H1 (cell line): Measurements from ENCODE around the gene SIK3. TPM values are rescaled to one million over a fixed set of nuclear protein-coding genes. Genes with fewer than 3 reads are reported as not detected.

Experiments used
- CTCF ChIA-PET: fragments of 300-600 bp; sonication (Branson Sonifier 250); formaldehyde crosslinking; loops from one replicate; lab custom pipeline; 2021; ENCODE audit not compliant: partially characterized antibody; lab: Charles Lee
- POLR2A ChIA-PET: fragments of 300-600 bp; sonication (Branson Sonifier 250); formaldehyde crosslinking; loops from one replicate; lab custom pipeline; 2021; ENCODE audit warnings: inconsistent platforms; ENCODE audit not compliant: partially characterized antibody; lab: Charles Lee
- DNase-seq, 2 experiments: peaks; one replicate each; pipeline versions ENCODE4 v3.0.0 to v3.0.0-alpha.2; 2010 to 2022; ENCODE audit warnings: low spot score in 2 of 2, low read depth in 1 of 2, mixed read lengths in 1 of 2
- FAIRE-seq: peaks from 2 replicates; lab custom pipeline; 2011; peaks lifted over from hg19 to GRCh38; lab: Jason Lieb, UNC
- H2AFZ ChIP-seq: 2 replicates; pipeline ENCODE4 v1.8.1; 2012; ENCODE audit warnings: low read length, inconsistent platforms
- H2AK5ac ChIP-seq: 2 replicates; pipeline ENCODE4 v1.6.1; 2013; ENCODE audit warnings: low read depth, low read length
- H2BK120ac ChIP-seq: replicated peaks from 2 replicates; pipeline ENCODE3; 2013; ENCODE audit warnings: low read depth, low read length, inconsistent platforms
- H2BK12ac ChIP-seq: 2 replicates; pipeline ENCODE4 v1.6.1; 2013; ENCODE audit warnings: low read depth, low read length
- H2BK15ac ChIP-seq: 2 replicates; pipeline ENCODE4 v1.6.1; 2013; ENCODE audit warnings: low read length
- H2BK20ac ChIP-seq: 2 replicates; pipeline ENCODE4 v1.6.1; 2013; ENCODE audit warnings: low read length
- H2BK5ac ChIP-seq: 2 replicates; pipeline ENCODE4 v1.6.1; 2013; ENCODE audit warnings: low read depth, low read length
- H3K14ac ChIP-seq: 2 replicates; pipeline ENCODE4 v1.6.1; 2013; ENCODE audit warnings: inconsistent platforms; ENCODE audit not compliant: insufficient read length
- H3K18ac ChIP-seq: 2 replicates; pipeline ENCODE4 v1.6.1; 2013; ENCODE audit warnings: low read length; ENCODE audit errors: extremely low read depth
- H3K23ac ChIP-seq: 2 replicates; pipeline ENCODE4 v1.6.1; 2013; ENCODE audit warnings: inconsistent platforms; ENCODE audit not compliant: insufficient read length
- H3K23me2 ChIP-seq: 2 replicates; pipeline ENCODE4 v1.6.1; 2013; ENCODE audit warnings: low read depth, low read length
- H3K27ac ChIP-seq: 2 replicates; pipeline ENCODE4 v1.6.1; 2011; ENCODE audit warnings: low read depth, low read length, inconsistent platforms
- H3K27me3 ChIP-seq, 4 experiments: replicated peaks in 1 of 4; 1 replicate in 1 of 4; 2 replicates in 3 of 4; pipeline versions ENCODE4 v1.6.1 to v1.8.1; 2011 to 2013; ENCODE audit warnings: low read length in 3 of 4, mild to moderate bottlenecking in 3 of 4, inconsistent platforms in 2 of 4, mixed read lengths in 2 of 4, moderate library complexity in 1 of 4; ENCODE audit not compliant: control insufficient read depth in 3 of 4, insufficient read depth in 3 of 4; ENCODE audit errors: extremely low read depth in 1 of 4
- H3K36me3 ChIP-seq, 4 experiments: 2 replicates each; pipeline versions ENCODE4 v1.6.1 to v1.8.1; 2011 to 2013; ENCODE audit warnings: mild to moderate bottlenecking in 4 of 4, low read length in 3 of 4, moderate library complexity in 2 of 4, control low read depth in 1 of 4, inconsistent platforms in 1 of 4; ENCODE audit not compliant: insufficient read depth in 4 of 4, control insufficient read depth in 2 of 4
- H3K4ac ChIP-seq: replicated peaks from 2 replicates; pipeline ENCODE3; 2013; ENCODE audit warnings: low read length, low read depth, mixed read lengths, inconsistent platforms; ENCODE audit not compliant: insufficient read length
- H3K4me1 ChIP-seq, 4 experiments: replicated peaks in 1 of 4; 1 replicate in 1 of 4; 2 replicates in 3 of 4; pipeline versions ENCODE4 v1.6.1 to v1.8.1; 2011 to 2013; ENCODE audit warnings: low read length in 3 of 4, inconsistent platforms in 2 of 4, mixed read lengths in 1 of 4; ENCODE audit not compliant: insufficient read depth in 4 of 4, control insufficient read depth in 3 of 4
- H3K4me2 ChIP-seq, 2 experiments: 2 replicates each; pipeline versions ENCODE4 v1.6.1 to v1.8.1; 2011 to 2013; ENCODE audit warnings: low read depth in 2 of 2, low read length in 2 of 2, control low read depth in 1 of 2, inconsistent platforms in 1 of 2, mild to moderate bottlenecking in 1 of 2; ENCODE audit not compliant: insufficient read depth in 1 of 2
- H3K4me3 ChIP-seq, 4 experiments: fragments of 200-600, 300-600 bp in 1 of 4; sonication (generic), shearing (Covaris generic), sonication (Bioruptor Twin) in 1 of 4; 2 replicates each; pipeline versions ENCODE4 v1.5.1 to v1.8.1; 2011 to 2016; ENCODE audit warnings: low read length in 4 of 4, low read depth in 3 of 4, control low read depth in 2 of 4, inconsistent platforms in 2 of 4, mild to moderate bottlenecking in 2 of 4, mixed read lengths in 1 of 4, moderate library complexity in 1 of 4; ENCODE audit not compliant: insufficient read depth in 2 of 4; ENCODE audit errors: extremely low read depth in 1 of 4
- H3K56ac ChIP-seq: replicated peaks from 2 replicates; pipeline ENCODE3; 2013; ENCODE audit warnings: low read depth, mild to moderate bottlenecking, mixed read lengths, low read length, inconsistent platforms; ENCODE audit not compliant: insufficient read length
- H3K79me1 ChIP-seq: 2 replicates; pipeline ENCODE4 v1.6.1; 2013; ENCODE audit warnings: low read depth, low read length, control low read depth
- H3K79me2 ChIP-seq, 2 experiments: 2 replicates each; pipeline versions ENCODE4 v1.6.1 to v1.8.1; 2012 to 2013; ENCODE audit warnings: low read length in 2 of 2, mild to moderate bottlenecking in 2 of 2, inconsistent platforms in 1 of 2; ENCODE audit not compliant: insufficient read depth in 2 of 2, control insufficient read depth in 1 of 2
- H3K9ac ChIP-seq, 4 experiments: replicated peaks in 1 of 4; 1 replicate in 1 of 4; 2 replicates in 3 of 4; pipeline versions ENCODE4 v1.6.1 to v1.8.1; 2011 to 2013; ENCODE audit warnings: low read depth in 3 of 4, low read length in 3 of 4, control low read depth in 2 of 4, mild to moderate bottlenecking in 2 of 4, moderate library complexity in 2 of 4, inconsistent platforms in 1 of 4; ENCODE audit errors: extremely low read depth in 1 of 4
- H3K9me3 ChIP-seq, 2 experiments: 2 replicates each; pipeline versions ENCODE4 v1.6.1 to v1.8.1; 2012 to 2013; ENCODE audit warnings: mild to moderate bottlenecking in 2 of 2, moderate library complexity in 2 of 2, control low read depth in 1 of 2, inconsistent platforms in 1 of 2, low read depth in 1 of 2, low read length in 1 of 2, mixed read lengths in 1 of 2; ENCODE audit not compliant: insufficient read depth in 2 of 2
- H4K20me1 ChIP-seq, 2 experiments: replicated peaks in 1 of 2; 2 replicates each; pipeline versions ENCODE3 to v1.8.1; 2011 to 2013; ENCODE audit warnings: inconsistent platforms in 2 of 2, low read length in 2 of 2, mild to moderate bottlenecking in 1 of 2; ENCODE audit not compliant: insufficient read depth in 2 of 2, control insufficient read depth in 1 of 2
- H4K5ac ChIP-seq: 2 replicates; pipeline ENCODE4 v1.6.1; 2013; ENCODE audit warnings: low read length, low read depth, mixed read lengths, inconsistent platforms; ENCODE audit not compliant: insufficient read length
- H4K8ac ChIP-seq: 2 replicates; pipeline ENCODE4 v1.8.0; 2013; ENCODE audit warnings: mild to moderate bottlenecking, moderate library complexity, low read length, inconsistent platforms; ENCODE audit not compliant: insufficient read depth; ENCODE audit errors: extremely low read depth
- H4K91ac ChIP-seq: replicated peaks from 2 replicates; pipeline ENCODE3; 2013; ENCODE audit warnings: low read length, mixed read lengths, inconsistent platforms; ENCODE audit not compliant: insufficient read length
- EGR1 ChIP-seq: IDR thresholded peaks from 2 replicates; pipeline ENCODE4 v1.6.1; 2011; ENCODE audit warnings: low read depth, low read length, borderline replicate concordance
- SP2 ChIP-seq: IDR thresholded peaks from 2 replicates; pipeline ENCODE4 v1.6.1; 2012; ENCODE audit warnings: mild to moderate bottlenecking, low read length, inconsistent platforms
- SP4 ChIP-seq: IDR thresholded peaks from 2 replicates; pipeline ENCODE4 v1.6.1; 2012; ENCODE audit warnings: low read length, inconsistent platforms
- WGBS, 2 experiments: shearing (Covaris generic) in 1 of 2; methylation state at CpG; one replicate each; pipeline versions ENCODE4 v1.1.6 to v1.1.7; 2013 to 2015; ENCODE audit warnings: low lambda C conversion rate in 2 of 2, mixed read lengths in 2 of 2, inconsistent platforms in 1 of 2, low coverage in 1 of 2, missing lambda C conversion rate in 1 of 2; ENCODE audit not compliant: insufficient replicate concordance in 2 of 2, insufficient coverage in 1 of 2, insufficient read length in 1 of 2; ENCODE audit errors: extremely low coverage in 1 of 2, missing lambda C conversion rate in 1 of 2; 5-methylcytosine and 5-hydroxymethylcytosine counted together
- polyA plus RNA-seq, 7 experiments: library from polyadenylated mRNA; depleted of rRNA in 3 of 7; stranded (reverse) in 5 of 7; unstranded in 2 of 7; fragments of >200 nt in 5 of 7; fragments of 200-250 nt in 2 of 7; gene quantifications; 1 replicate in 5 of 7; 2 replicates in 1 of 7; 4 replicates in 1 of 7; pipeline versions ENCODE4 v1.2.1 to v1.2.3, GENCODE V29; 2011 to 2013; ENCODE audit warnings: missing spikeins in 2 of 7, mixed read lengths in 2 of 7
- total RNA-seq: library from RNA; stranded (reverse); fragmentation: NEBNext Ultra II Directional; extraction: Animal tissue kit (Norgen Biotek cat#: 25700); gene quantifications from 2 replicates; pipeline ENCODE4 v1.2.1, GENCODE V29; 2021

Gene SIK3
- total and polyA plus RNA-seq, 2 of the 8 experiments (the other 6 are each of a cell fraction or from before 2014, with no cell fraction given): 19.9 to 32.1 TPM

DNA sequence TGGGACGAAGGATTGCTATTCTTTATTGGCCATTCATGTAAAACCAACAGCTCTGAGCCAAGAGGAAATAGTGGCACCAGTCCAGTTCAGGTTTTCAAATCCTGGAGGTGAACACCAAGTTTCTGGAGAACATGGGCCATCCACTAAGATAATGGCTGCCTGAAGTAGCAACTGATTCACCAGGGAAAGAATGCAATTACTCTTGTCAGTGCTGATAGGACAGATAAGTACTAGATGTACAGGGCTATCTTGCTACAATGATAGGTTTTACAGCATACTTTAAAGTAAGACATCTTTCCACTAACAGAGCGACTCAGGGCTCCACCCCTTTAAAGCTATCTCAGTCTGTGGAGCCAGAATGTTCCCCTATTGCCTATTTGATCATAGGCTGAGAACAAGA lies 224.0 kb downstream of the SIK3 start:
- Histone ChIP-seq H3K79me2 (no peaks in the 10 kb centered on the region), H3K4me2 (no peak overlapping the region), H2AK5ac (no peak overlapping the region), H3K23me2 (no peaks in the 10 kb centered on the region), H3K27me3 (no peaks in the 10 kb centered on the region), H3K56ac (no peak overlapping the region), H3K4ac (no peak overlapping the region), H4K8ac (no peak overlapping the region), H2BK120ac (no peak overlapping the region), H4K20me1 (no peaks in the 10 kb centered on the region), H3K4me1 (no peaks in the 10 kb centered on the region), H3K4me3 (no peak overlapping the region), H4K91ac (no peak overlapping the region), H2AFZ (no peak overlapping the region), H2BK20ac (no peak overlapping the region), H3K18ac (no peak overlapping the region), H2BK15ac (no peak overlapping the region), H3K14ac (no peak overlapping the region), H2BK5ac (no peak overlapping the region), H3K9ac (no peak overlapping the region), H3K9me3 (no peaks in the 10 kb centered on the region), H2BK12ac (no peak overlapping the region), H3K27ac (no peak overlapping the region), H3K23ac (no peak overlapping the region), H4K5ac (no peak overlapping the region), H3K36me3 (peaks cover 0 to 43% (median 30%) of the 10 kb centered on the region in 4 experiments; a peak in 7 of 8 replicates), H3K79me1 (no peaks in the 10 kb centered on the region)
- POLR2A ChIA-PET: interaction anchor here (1.2 kb wide), 1 partner anchor 348 kb away, joined by 3 read pairs; no protein-coding TSS in a partner anchor
- FAIRE-seq (no peak), DNase-seq (no peak)
- CTCF ChIA-PET: interaction anchor here (0.9 to 1.5 kb wide), 4 partner anchors 19 to 307 kb away, joined by 3 to 6 read pairs (median 4); no protein-coding TSS in a partner anchor
- WGBS, 2 experiments: 85% methylated on average over 2 of the region's 2 CpGs; no CpG with 5 or more reads in 1 of the 2 experiments
- TF ChIP-seq SP4 (no peak), SP2 (no peak), EGR1 (no peak)
